Activated CD8-positive, alpha-beta memory T cell treated with anti-CD3 and anti-CD28 coated beads, Interleukin-2, amount 10 ng/mL, durations not matched to agents 7 days and 5 days (primary cell): ENCODE results near the gene NR2C2. TPM values are rescaled to one million over a fixed set of nuclear protein-coding genes. Genes with fewer than 3 reads are reported as not detected.
A peak's percentile ranks its signal among the peaks of the same experiment; 100 is the strongest.
"Not testable (repeated sequence)": the region's sequence is repeated elsewhere in the genome, so short reads cannot be mapped to it uniquely, and the experiment has no call there.

Experiments used
- ATAC-seq: fragments of 150-1000 bp; cut with Tn5 transposase; one replicate; pipeline ENCODE4 v1.10.0; 2021; ENCODE audit warnings: moderate library complexity
- CTCF ChIA-PET: fragments of 350-600 bp; sonication (Branson Sonifier 250); formaldehyde crosslinking; loops from one replicate; lab custom pipeline; 2021; ENCODE audit warnings: antibody characterized with exemption; lab: Charles Lee
- DNase-seq: peaks from one replicate; pipeline ENCODE4 v3.0.0-alpha.2; 2020
- H3K27ac Mint-ChIP-seq: one replicate; pipeline ENCODE4 v1.8.0; 2021; ENCODE audit warnings: mild to moderate bottlenecking, mixed read lengths
- H3K27me3 Mint-ChIP-seq: one replicate; pipeline ENCODE4 v1.8.0; 2021; ENCODE audit warnings: mixed read lengths
- H3K36me3 Mint-ChIP-seq: one replicate; pipeline ENCODE4 v1.8.0; 2021; ENCODE audit warnings: mild to moderate bottlenecking, mixed read lengths
- H3K4me1 Mint-ChIP-seq: one replicate; pipeline ENCODE4 v1.8.0; 2021; ENCODE audit warnings: mixed read lengths
- H3K4me3 Mint-ChIP-seq: one replicate; pipeline ENCODE4 v1.8.0; 2021; ENCODE audit warnings: mild to moderate bottlenecking, moderate library complexity, mixed read lengths
- H3K9me3 Mint-ChIP-seq: one replicate; pipeline ENCODE4 v1.8.0; 2022; ENCODE audit warnings: low read depth, mixed read lengths
- total RNA-seq, 2 experiments: library from RNA; stranded (reverse); gene quantifications; one replicate each; pipeline ENCODE4 v1.2.3, GENCODE V29; 2021

Gene NR2C2
- 10 to 100 TPM; 56.5 to 69.7 TPM for total RNA-seq

DNA sequence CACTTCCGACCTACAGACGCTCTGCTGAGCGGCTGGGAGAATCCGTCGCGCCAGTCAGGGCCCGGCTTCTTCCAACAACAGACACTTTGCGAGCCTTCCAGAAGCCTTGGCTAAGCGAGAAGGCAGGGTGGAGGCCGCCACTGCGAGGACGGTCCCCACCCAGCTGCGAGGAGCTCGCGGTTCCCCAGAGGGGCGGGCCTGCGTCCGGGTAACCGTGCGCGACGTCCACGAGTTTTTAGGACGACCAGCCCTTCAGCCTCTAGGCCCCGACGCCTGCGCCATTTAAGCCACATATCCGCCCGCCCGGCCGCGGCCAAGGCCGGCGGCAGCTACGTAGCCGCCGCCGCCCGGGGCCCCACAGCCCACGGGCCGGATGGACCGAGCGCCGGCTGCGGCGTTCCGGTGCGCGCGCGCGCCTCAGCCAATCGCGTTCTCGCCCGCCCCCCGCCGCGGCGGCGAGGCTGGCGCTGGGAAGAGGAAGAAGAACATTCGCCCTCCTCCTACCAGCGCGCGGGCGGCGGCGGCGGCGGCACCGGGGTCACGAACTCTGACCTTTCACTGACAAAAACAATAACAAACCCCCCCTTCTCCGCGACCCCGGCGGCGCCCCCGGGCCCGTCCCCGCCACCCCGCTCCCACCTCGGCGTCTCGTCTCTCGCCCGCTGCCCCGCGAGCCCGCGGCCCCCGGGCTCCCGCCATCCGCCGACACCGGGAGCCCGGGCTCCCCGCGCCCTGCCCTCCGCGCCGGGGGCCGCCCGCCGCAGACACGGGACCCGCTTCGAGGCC, at the start of gene NR2C2:
Gene NR2C2 (plus strand): TSS at position 484 of the 786 bp plus-strand sequence. CDS start 56,332 bp downstream, outside the sequence.
- Mint-ChIP-seq H3K4me1 (peaks cover 52% of the 10 kb centered on the region), H3K27ac (peak within 1 kb of the TSS; percentile 100), H3K27me3 (no peaks in the 10 kb centered on the region), H3K4me3 (peak within 1 kb of the TSS; percentile 98), H3K36me3 (peaks cover 36% of the 10 kb centered on the region), H3K9me3 (no peaks in the 10 kb centered on the region)
- CTCF ChIA-PET: interaction anchor here (1.0 to 2.1 kb wide), 5 partner anchors 11 to 296 kb away, joined by 3 to 11 read pairs (median 5); partner anchors contain the start of gene CCDC174
- ATAC-seq: peak; percentile 73
- peak; percentile 92 for DNase-seq

GRCh38 chr3:14898929-14899328, 48.5 kb upstream of the NR2C2 start:
- no peaks in the 10 kb centered on the region for H3K9me3 Mint-ChIP-seq
- ATAC-seq: no peak
- peaks cover 34% of the 10 kb centered on the region for H3K27me3 Mint-ChIP-seq
- no peaks in the 10 kb centered on the region for H3K36me3 Mint-ChIP-seq
- DNase-seq: no peak
- peaks cover 4% of the 10 kb centered on the region for H3K4me1 Mint-ChIP-seq
- no peak overlapping the region for H3K4me3 Mint-ChIP-seq
- no peak overlapping the region for H3K27ac Mint-ChIP-seq
- CTCF ChIA-PET: no interaction called here

GRCh38 chr3:14899993-14900618, 47.3 kb upstream of the NR2C2 start:
- Mint-ChIP-seq H3K9me3 (peaks cover 1% of the 10 kb centered on the region), H3K27ac (no peak overlapping the region), H3K4me3 (no peak overlapping the region), H3K4me1 (peaks cover 4% of the 10 kb centered on the region), H3K36me3 (no peaks in the 10 kb centered on the region), H3K27me3 (peaks cover 30% of the 10 kb centered on the region)
- ATAC-seq (no peak), DNase-seq (no peak)
- CTCF ChIA-PET: no interaction called here

GRCh38 chr3:14900881-14901873, 46.2 kb upstream of the NR2C2 start:
- no peak for DNase-seq
- H3K4me3 Mint-ChIP-seq: no peak overlapping the region
- CTCF ChIA-PET: no interaction called here
- peaks cover 24% of the 10 kb centered on the region for H3K27me3 Mint-ChIP-seq
- H3K27ac Mint-ChIP-seq: no peak overlapping the region
- H3K9me3 Mint-ChIP-seq: peaks cover 4% of the 10 kb centered on the region
- no peak for ATAC-seq
- peaks cover 4% of the 10 kb centered on the region for H3K4me1 Mint-ChIP-seq
- no peaks in the 10 kb centered on the region for H3K36me3 Mint-ChIP-seq

GRCh38 chr3:14902719-14903118, 44.7 kb upstream of the NR2C2 start:
- Mint-ChIP-seq H3K4me1 (peaks cover 4% of the 10 kb centered on the region), H3K9me3 (peaks cover 4% of the 10 kb centered on the region), H3K4me3 (no peak overlapping the region), H3K27me3 (peaks cover 16% of the 10 kb centered on the region), H3K36me3 (no peaks in the 10 kb centered on the region), H3K27ac (no peak overlapping the region)
- CTCF ChIA-PET: no interaction called here
- DNase-seq: no peak
- ATAC-seq: no peak

- ATAC-seq, H3K4me3 Mint-ChIP-seq, H3K36me3 Mint-ChIP-seq, H3K27ac Mint-ChIP-seq, H3K9me3 Mint-ChIP-seq, H3K4me1 Mint-ChIP-seq, DNase-seq, CTCF ChIA-PET: not testable (repeated sequence)
- peaks cover 14% of the 10 kb centered on the region for H3K27me3 Mint-ChIP-seq
Measured at GRCh38 chr3:14903501-14903900, 43.9 kb upstream of the NR2C2 start.

GRCh38 chr3:14905055-14905657, 42.2 kb upstream of the NR2C2 start:
- ATAC-seq (no peak), DNase-seq (no peak)
- Mint-ChIP-seq H3K9me3 (peaks cover 4% of the 10 kb centered on the region), H3K36me3 (no peaks in the 10 kb centered on the region), H3K27ac (peak overlapping the region; percentile 3), H3K27me3 (peaks cover 16% of the 10 kb centered on the region), H3K4me3 (no peak overlapping the region), H3K4me1 (no peaks in the 10 kb centered on the region)
- CTCF ChIA-PET: no interaction called here

DNA sequence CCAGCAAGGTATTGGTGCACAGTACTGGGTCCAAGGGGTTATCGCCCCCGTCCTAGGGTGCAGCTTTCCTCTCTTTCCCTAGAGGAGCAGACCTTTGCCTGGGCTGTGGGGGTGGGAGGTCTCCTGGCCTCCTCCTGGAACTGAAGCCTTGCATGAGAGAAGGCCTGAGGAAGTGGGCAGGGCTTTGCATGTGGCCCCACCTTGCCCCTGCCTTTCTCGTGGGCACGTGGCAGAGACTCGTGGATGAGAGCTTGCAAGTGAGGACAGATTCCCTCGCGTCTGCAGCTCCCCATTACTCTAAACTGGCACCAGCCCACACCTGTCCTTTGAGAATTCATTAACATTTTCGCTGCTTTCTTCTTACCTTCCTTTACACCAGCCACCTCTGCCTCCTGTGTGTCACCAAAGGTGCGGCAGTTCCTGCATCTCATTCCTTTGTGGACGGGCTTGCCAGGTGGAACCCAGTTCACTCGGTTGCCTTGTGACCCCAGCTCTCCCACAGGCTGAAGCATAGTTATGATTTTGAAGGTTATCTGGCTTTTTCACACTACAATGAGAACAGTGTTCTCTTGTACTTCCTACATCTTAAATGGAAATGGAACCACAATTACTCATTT, 40.9 kb upstream of the NR2C2 start:
- H3K4me1 Mint-ChIP-seq: no peaks in the 10 kb centered on the region
- ATAC-seq (no peak), DNase-seq (no peak)
- H3K9me3 Mint-ChIP-seq: peaks cover 4% of the 10 kb centered on the region
- no peak overlapping the region for H3K4me3 Mint-ChIP-seq
- H3K36me3 Mint-ChIP-seq: no peaks in the 10 kb centered on the region
- H3K27me3 Mint-ChIP-seq: peaks cover 23% of the 10 kb centered on the region
- no peak overlapping the region for H3K27ac Mint-ChIP-seq
- CTCF ChIA-PET: no interaction called here

GRCh38 chr3:14907043-14907966, 40.1 kb upstream of the NR2C2 start:
- Mint-ChIP-seq H3K4me1 (no peaks in the 10 kb centered on the region), H3K27ac (no peak overlapping the region), H3K4me3 (no peak overlapping the region), H3K9me3 (peaks cover 4% of the 10 kb centered on the region), H3K36me3 (no peaks in the 10 kb centered on the region), H3K27me3 (peaks cover 24% of the 10 kb centered on the region)
- ATAC-seq: no peak
- CTCF ChIA-PET: no interaction called here
- no peak for DNase-seq

DNA sequence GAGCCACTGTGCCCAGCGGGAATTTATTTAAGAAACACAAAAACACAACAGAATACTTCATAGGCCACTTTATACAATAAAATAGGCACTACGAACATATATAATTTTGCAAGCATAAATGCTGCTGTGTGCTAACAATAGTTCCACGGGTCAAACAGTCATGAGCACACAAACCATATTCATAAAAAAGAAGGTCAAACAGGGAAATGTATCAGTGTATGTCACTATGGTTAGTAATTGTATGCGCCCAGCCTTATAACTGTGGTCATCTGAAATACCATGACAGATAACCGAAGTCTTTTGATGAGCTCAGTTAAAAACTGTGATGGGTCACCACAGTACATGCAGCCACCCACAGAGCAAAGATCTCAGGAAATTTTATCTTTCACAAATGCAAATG, 38.1 kb upstream of the NR2C2 start:
- no peaks in the 10 kb centered on the region for H3K36me3 Mint-ChIP-seq
- no peak overlapping the region for H3K4me3 Mint-ChIP-seq
- peaks cover 23% of the 10 kb centered on the region for H3K27me3 Mint-ChIP-seq
- CTCF ChIA-PET: no interaction called here
- H3K4me1 Mint-ChIP-seq: no peaks in the 10 kb centered on the region
- ATAC-seq: no peak
- no peak for DNase-seq
- peaks cover 4% of the 10 kb centered on the region for H3K9me3 Mint-ChIP-seq
- H3K27ac Mint-ChIP-seq: no peak overlapping the region

- DNase-seq (no peak), ATAC-seq (no peak)
- H3K36me3 Mint-ChIP-seq: no peaks in the 10 kb centered on the region
- no peaks in the 10 kb centered on the region for H3K9me3 Mint-ChIP-seq
- H3K4me3 Mint-ChIP-seq: no peak overlapping the region
- CTCF ChIA-PET: interaction anchor here (1.2 kb wide), 2 partner anchors 10 to 12 kb away, joined by 3 to 8 read pairs; no protein-coding TSS in a partner anchor
- H3K27me3 Mint-ChIP-seq: peaks cover 14% of the 10 kb centered on the region
- H3K27ac Mint-ChIP-seq: no peak overlapping the region
- no peaks in the 10 kb centered on the region for H3K4me1 Mint-ChIP-seq
Measured at GRCh38 chr3:14911651-14912050, 35.7 kb upstream of the NR2C2 start.
